ENCODE measurements around the gene SLC19A1.
A peak's percentile ranks its signal among the peaks of the same experiment; 100 is the strongest.

The SLC19A1 gene

GRCh38 chr21:45473496-45474322, 68.5 kb downstream of the SLC19A1 start:
- Histone ChIP-seq H3K4me2 (ENCODE audit: low read depth, low read length) (no peak overlapping the region), H3K79me2 (ENCODE audit: low read length) (no peaks in the 10 kb centered on the region), H3K9me3 (replicated peaks; ENCODE audit: insufficient read depth, low read length) (no peaks in the 10 kb centered on the region), H3K27ac (ENCODE audit: low read length) (no peak overlapping the region), H3K9ac (ENCODE audit: low read length) (no peak overlapping the region), H3K4me3 (ENCODE audit: low read length) (no peak overlapping the region), H3K27me3 (replicated peaks; ENCODE audit: insufficient read depth, low read length) (peaks cover 98% of the 10 kb centered on the region), H3F3A (ENCODE audit: insufficient read depth, low read length) (no peaks in the 10 kb centered on the region), H3K4me1 (ENCODE audit: low read length) (peaks cover 4% of the 10 kb centered on the region; the same call in 1 of the 2 replicates), H3K36me3 (replicated peaks; ENCODE audit: insufficient read depth, low read length) (no peaks in the 10 kb centered on the region), H3K9me2 (replicated peaks; ENCODE audit: insufficient read depth, low read length) (no peaks in the 10 kb centered on the region), H2AFZ (ENCODE audit: low read length) (no peak overlapping the region), H4K20me1 (ENCODE audit: insufficient read depth, low read length) (no peaks in the 10 kb centered on the region)
- TF ChIP-seq CTCF (IDR thresholded peaks at IDR 0.05; ENCODE audit: low read length) (0 out of 2 replicates have a peak, but pooled peaks have one; percentile 8), EZH2phosphoT487 (IDR thresholded peaks at IDR 0.05; ENCODE audit: low read length) (no peak), EZH2 (optimal IDR thresholded peaks at IDR 0.05; ENCODE audit: low read depth, low read length) (no peak)
- no peak for DNase-seq

- Histone ChIP-seq H3K36me3 (replicated peaks; ENCODE audit: insufficient read depth, low read length) (no peaks in the 10 kb centered on the region), H3K4me2 (ENCODE audit: low read depth, low read length) (no peak overlapping the region), H3K27me3 (replicated peaks; ENCODE audit: insufficient read depth, low read length) (peaks cover 99% of the 10 kb centered on the region), H3K9me2 (replicated peaks; ENCODE audit: insufficient read depth, low read length) (no peaks in the 10 kb centered on the region), H3K4me3 (ENCODE audit: low read length) (no peak overlapping the region), H3K9me3 (replicated peaks; ENCODE audit: insufficient read depth, low read length) (no peaks in the 10 kb centered on the region), H3K79me2 (ENCODE audit: low read length) (no peaks in the 10 kb centered on the region), H3K9ac (ENCODE audit: low read length) (no peak overlapping the region), H3K4me1 (ENCODE audit: low read length) (0 out of 2 replicates have a peak, but pooled peaks cover under 1% of the 10 kb centered on the region), H4K20me1 (ENCODE audit: insufficient read depth, low read length) (no peaks in the 10 kb centered on the region), H3K27ac (ENCODE audit: low read length) (no peak overlapping the region), H2AFZ (ENCODE audit: low read length) (no peak overlapping the region), H3F3A (ENCODE audit: insufficient read depth, low read length) (no peaks in the 10 kb centered on the region)
- TF ChIP-seq EZH2phosphoT487 (IDR thresholded peaks at IDR 0.05; ENCODE audit: low read length) (no peak), CTCF (IDR thresholded peaks at IDR 0.05; ENCODE audit: low read length) (no peak), EZH2 (optimal IDR thresholded peaks at IDR 0.05; ENCODE audit: low read depth, low read length) (no peak)
- no peak for DNase-seq
Measured at GRCh38 chr21:45472445-45473365, 69.5 kb downstream of the SLC19A1 start.

GRCh38 chr21:45471525-45472221, 70.6 kb downstream of the SLC19A1 start:
- H3K4me3 ChIP-seq (ENCODE audit: low read length): no peak overlapping the region
- no peaks in the 10 kb centered on the region for H3K4me1 ChIP-seq (ENCODE audit: low read length)
- H3K9ac ChIP-seq (ENCODE audit: low read length): no peak overlapping the region
- no peaks in the 10 kb centered on the region for H3K36me3 ChIP-seq (replicated peaks; ENCODE audit: insufficient read depth, low read length)
- no peaks in the 10 kb centered on the region for H3K9me3 ChIP-seq (replicated peaks; ENCODE audit: insufficient read depth, low read length)
- DNase-seq: no peak
- no peak overlapping the region for H3K27ac ChIP-seq (ENCODE audit: low read length)
- H3F3A ChIP-seq (ENCODE audit: insufficient read depth, low read length): no peaks in the 10 kb centered on the region
- H3K9me2 ChIP-seq (replicated peaks; ENCODE audit: insufficient read depth, low read length): no peaks in the 10 kb centered on the region
- H4K20me1 ChIP-seq (ENCODE audit: insufficient read depth, low read length): no peaks in the 10 kb centered on the region
- H2AFZ ChIP-seq (ENCODE audit: low read length): no peak overlapping the region
- TF ChIP-seq EZH2 (optimal IDR thresholded peaks at IDR 0.05; ENCODE audit: low read depth, low read length): no peak
- TF ChIP-seq CTCF (IDR thresholded peaks at IDR 0.05; ENCODE audit: low read length): no peak
- TF ChIP-seq EZH2phosphoT487 (IDR thresholded peaks at IDR 0.05; ENCODE audit: low read length): no peak
- peaks cover 99% of the 10 kb centered on the region for H3K27me3 ChIP-seq (replicated peaks; ENCODE audit: insufficient read depth, low read length)
- no peaks in the 10 kb centered on the region for H3K79me2 ChIP-seq (ENCODE audit: low read length)
- H3K4me2 ChIP-seq (ENCODE audit: low read depth, low read length): no peak overlapping the region

All from MM.1S (cell line).